Trophoblast cell (in vitro differentiated cells and primary cell): Measurements from ENCODE around the gene FAM3D.

ENCODE experiments used
- DNase-seq, 2 donors: peaks; one replicate each; pipeline ENCODE4 v3.0.0-alpha.2; 2016
- H2AFZ ChIP-seq: 2 replicates; pipeline ENCODE4 v1.6.1; 2013; ENCODE audit warnings: low read length, moderate library complexity, mild to moderate bottlenecking; ENCODE audit not compliant: insufficient read depth, poor library complexity
- H2AK5ac ChIP-seq: 2 replicates; pipeline ENCODE4 v1.6.1; 2013; ENCODE audit warnings: mild to moderate bottlenecking, low read length
- H2BK120ac ChIP-seq: 2 replicates; pipeline ENCODE4 v1.6.1; 2013; ENCODE audit warnings: low read length, mild to moderate bottlenecking, moderate library complexity; ENCODE audit not compliant: insufficient read depth, poor library complexity
- H2BK12ac ChIP-seq: 2 replicates; pipeline ENCODE4 v1.6.1; 2013; ENCODE audit warnings: mild to moderate bottlenecking, low read length, moderate library complexity
- H2BK5ac ChIP-seq: 2 replicates; pipeline ENCODE4 v1.6.1; 2013; ENCODE audit warnings: low read length, low read depth, moderate library complexity, mild to moderate bottlenecking; ENCODE audit not compliant: poor library complexity
- H3K14ac ChIP-seq: 2 replicates; pipeline ENCODE4 v1.6.1; 2013; ENCODE audit warnings: mild to moderate bottlenecking, low read length
- H3K18ac ChIP-seq: 2 replicates; pipeline ENCODE4 v1.6.1; 2013; ENCODE audit warnings: mild to moderate bottlenecking, low read length
- H3K23ac ChIP-seq: 2 replicates; pipeline ENCODE4 v1.6.1; 2013; ENCODE audit warnings: low read length
- H3K27ac ChIP-seq: 2 replicates; pipeline ENCODE4 v1.5.1; 2013; ENCODE audit warnings: low read depth, mild to moderate bottlenecking, inconsistent platforms, low read length, moderate library complexity
- H3K27me3 ChIP-seq: 2 replicates; pipeline ENCODE4 v1.6.1; 2013; ENCODE audit warnings: inconsistent platforms, mild to moderate bottlenecking, low read length, moderate library complexity; ENCODE audit not compliant: insufficient read depth
- H3K36me3 ChIP-seq, 2 experiments: 1 replicate in 1 of 2; 2 replicates in 1 of 2; pipeline ENCODE4 v1.6.1; 2013; ENCODE audit warnings: low read length in 2 of 2, mild to moderate bottlenecking in 2 of 2, moderate library complexity in 1 of 2; ENCODE audit not compliant: insufficient read depth in 2 of 2, control insufficient read depth in 1 of 2
- H3K4ac ChIP-seq: 2 replicates; pipeline ENCODE4 v1.6.1; 2013; ENCODE audit warnings: low read depth, mild to moderate bottlenecking, low read length, moderate library complexity
- H3K4me1 ChIP-seq, 2 experiments: 1 replicate in 1 of 2; 2 replicates in 1 of 2; pipeline ENCODE4 v1.6.1; 2013; ENCODE audit warnings: low read length in 2 of 2, mild to moderate bottlenecking in 2 of 2, moderate library complexity in 1 of 2; ENCODE audit not compliant: insufficient read depth in 2 of 2, control insufficient read depth in 1 of 2
- H3K4me2 ChIP-seq: 2 replicates; pipeline ENCODE4 v1.6.1; 2013; ENCODE audit warnings: inconsistent platforms, mild to moderate bottlenecking, low read length, moderate library complexity
- H3K4me3 ChIP-seq: 2 replicates; pipeline ENCODE4 v1.5.1; 2013; ENCODE audit warnings: mild to moderate bottlenecking, low read depth, low read length, inconsistent platforms
- H3K79me1 ChIP-seq: one replicate; pipeline ENCODE4 v1.6.1; 2013; ENCODE audit warnings: low read length
- H3K79me2 ChIP-seq: 2 replicates; pipeline ENCODE4 v1.6.1; 2013; ENCODE audit warnings: low read length, mild to moderate bottlenecking; ENCODE audit not compliant: control insufficient read depth, insufficient read depth, poor library complexity
- H3K9ac ChIP-seq: 2 replicates; pipeline ENCODE4 v1.6.1; 2013; ENCODE audit warnings: mild to moderate bottlenecking, low read length
- H3K9me3 ChIP-seq: 2 replicates; pipeline ENCODE4 v1.6.1; 2013; ENCODE audit warnings: low read depth, mild to moderate bottlenecking, control low read depth, inconsistent platforms, low read length; ENCODE audit not compliant: insufficient read depth
- H4K12ac ChIP-seq: 2 replicates; pipeline ENCODE4 v1.6.1; 2013; ENCODE audit warnings: low read depth, mild to moderate bottlenecking, low read length, moderate library complexity
- H4K8ac ChIP-seq: 2 replicates; pipeline ENCODE4 v1.6.1; 2013; ENCODE audit warnings: low read depth, mild to moderate bottlenecking, low read length, moderate library complexity
- H4K91ac ChIP-seq: one replicate; pipeline ENCODE4 v1.6.1; 2013; ENCODE audit warnings: low read depth, mild to moderate bottlenecking, low read length, moderate library complexity
- WGBS: extraction: QIAGEN DNeasy Blood & Tissue Kit; methylation state at CpG from one replicate; pipeline ENCODE4 v1.1.7; 2013; ENCODE audit warnings: missing lambda C conversion rate; ENCODE audit not compliant: insufficient read length, insufficient coverage; ENCODE audit errors: extremely low coverage; 5-methylcytosine and 5-hydroxymethylcytosine counted together

The FAM3D gene

GRCh38 chr3:58657036-58657520, 9.5 kb downstream of the FAM3D start:
- Histone ChIP-seq H2BK12ac (no peak overlapping the region), H2BK120ac (no peak overlapping the region), H3K4me1 (peaks cover 0 to 1% of the 10 kb centered on the region in 2 experiments), H3K4me3 (no peak overlapping the region), H3K27me3 (no peaks in the 10 kb centered on the region), H3K4ac (no peak overlapping the region), H3K4me2 (no peak overlapping the region), H3K23ac (no peak overlapping the region), H3K14ac (no peak overlapping the region), H3K18ac (no peak overlapping the region), H2AK5ac (no peak overlapping the region), H3K9me3 (peaks cover 2% of the 10 kb centered on the region), H3K9ac (no peak overlapping the region), H3K36me3 (no peaks in the 10 kb centered on the region), H2AFZ (no peak overlapping the region), H4K8ac (no peak overlapping the region), H4K12ac (no peak overlapping the region), H2BK5ac (no peak overlapping the region), H3K27ac (no peak overlapping the region), H3K79me2 (no peaks in the 10 kb centered on the region), H4K91ac (no peak overlapping the region), H3K79me1 (no peaks in the 10 kb centered on the region)
- WGBS, result no CpG with 5 or more reads among the region's 9 CpGs
- no peak for DNase-seq

GRCh38 chr3:58656631-58657030, 9.9 kb downstream of the FAM3D start:
- peaks cover under 1% of the 10 kb centered on the region for H3K9me3 ChIP-seq
- no peak overlapping the region for H3K23ac ChIP-seq
- H2AFZ ChIP-seq, result no peak overlapping the region
- no peak overlapping the region for H4K91ac ChIP-seq
- H4K8ac ChIP-seq, result no peak overlapping the region
- no peak overlapping the region for H2BK120ac ChIP-seq
- no peak overlapping the region for H4K12ac ChIP-seq
- H2BK5ac ChIP-seq, result no peak overlapping the region
- WGBS, result no CpG with 5 or more reads among the region's 2 CpGs
- H3K4me2 ChIP-seq, result no peak overlapping the region
- H2BK12ac ChIP-seq, result no peak overlapping the region
- H3K4ac ChIP-seq, result no peak overlapping the region
- H3K18ac ChIP-seq, result no peak overlapping the region
- no peak overlapping the region for H3K27ac ChIP-seq
- H3K27me3 ChIP-seq, result no peaks in the 10 kb centered on the region
- peaks cover 0 to 1% of the 10 kb centered on the region in 2 experiments for H3K4me1 ChIP-seq
- DNase-seq, result no peak
- H3K36me3 ChIP-seq, result no peaks in the 10 kb centered on the region
- no peaks in the 10 kb centered on the region for H3K79me1 ChIP-seq
- H3K4me3 ChIP-seq, result no peak overlapping the region
- no peak overlapping the region for H3K9ac ChIP-seq
- H2AK5ac ChIP-seq, result no peak overlapping the region
- no peaks in the 10 kb centered on the region for H3K79me2 ChIP-seq
- H3K14ac ChIP-seq, result no peak overlapping the region

- no peaks in the 10 kb centered on the region for H3K27me3 ChIP-seq
- H3K27ac ChIP-seq, result no peak overlapping the region
- no peaks in the 10 kb centered on the region for H3K79me2 ChIP-seq
- DNase-seq, result no peak
- no peak overlapping the region for H2BK120ac ChIP-seq
- H2AK5ac ChIP-seq, result no peak overlapping the region
- H3K9me3 ChIP-seq, result no peaks in the 10 kb centered on the region
- no peak overlapping the region for H3K4me3 ChIP-seq
- no peak overlapping the region for H2BK5ac ChIP-seq
- no peak overlapping the region for H4K12ac ChIP-seq
- H3K23ac ChIP-seq, result no peak overlapping the region
- no peak overlapping the region for H2AFZ ChIP-seq
- no peak overlapping the region for H2BK12ac ChIP-seq
- H3K4me1 ChIP-seq, result peaks cover 0 to 1% of the 10 kb centered on the region in 2 experiments
- WGBS, result no CpG with 5 or more reads among the region's 6 CpGs
- H3K36me3 ChIP-seq, result no peaks in the 10 kb centered on the region
- H4K8ac ChIP-seq, result no peak overlapping the region
- no peak overlapping the region for H3K4me2 ChIP-seq
- H4K91ac ChIP-seq, result no peak overlapping the region
- no peak overlapping the region for H3K9ac ChIP-seq
- H3K14ac ChIP-seq, result no peak overlapping the region
- H3K18ac ChIP-seq, result no peak overlapping the region
- H3K79me1 ChIP-seq, result no peaks in the 10 kb centered on the region
- H3K4ac ChIP-seq, result no peak overlapping the region
Observed at GRCh38 chr3:58654466-58654865, 12.1 kb downstream of the FAM3D start.

GRCh38 chr3:58652624-58653023, 13.9 kb downstream of the FAM3D start:
- Histone ChIP-seq H3K4me1 (no peaks in the 10 kb centered on the region), H3K9ac (no peak overlapping the region), H2AK5ac (no peak overlapping the region), H3K79me2 (no peaks in the 10 kb centered on the region), H2BK120ac (no peak overlapping the region), H3K4me3 (no peak overlapping the region), H3K36me3 (no peaks in the 10 kb centered on the region), H3K18ac (no peak overlapping the region), H2BK5ac (no peak overlapping the region), H3K79me1 (no peaks in the 10 kb centered on the region), H3K27me3 (no peaks in the 10 kb centered on the region), H3K27ac (no peak overlapping the region), H3K4ac (no peak overlapping the region), H4K91ac (no peak overlapping the region), H3K9me3 (no peaks in the 10 kb centered on the region), H3K14ac (no peak overlapping the region), H2BK12ac (no peak overlapping the region), H2AFZ (no peak overlapping the region), H4K12ac (no peak overlapping the region), H3K4me2 (no peak overlapping the region), H4K8ac (no peak overlapping the region), H3K23ac (no peak overlapping the region)
- DNase-seq, result no peak
- 100% methylated on average over 1 of the region's 2 CpGs for WGBS
